ENCODE data around the gene CACNA2D4. TPM values are rescaled to one million over a fixed set of nuclear protein-coding genes. Genes with fewer than 3 reads are reported as not detected.

The CACNA2D4 gene
- total and polyA plus RNA-seq, 2 of the 13 experiments (the other 11 are each of a cell fraction or from before 2014, with no cell fraction given): 14.2 to 136 TPM

DNA sequence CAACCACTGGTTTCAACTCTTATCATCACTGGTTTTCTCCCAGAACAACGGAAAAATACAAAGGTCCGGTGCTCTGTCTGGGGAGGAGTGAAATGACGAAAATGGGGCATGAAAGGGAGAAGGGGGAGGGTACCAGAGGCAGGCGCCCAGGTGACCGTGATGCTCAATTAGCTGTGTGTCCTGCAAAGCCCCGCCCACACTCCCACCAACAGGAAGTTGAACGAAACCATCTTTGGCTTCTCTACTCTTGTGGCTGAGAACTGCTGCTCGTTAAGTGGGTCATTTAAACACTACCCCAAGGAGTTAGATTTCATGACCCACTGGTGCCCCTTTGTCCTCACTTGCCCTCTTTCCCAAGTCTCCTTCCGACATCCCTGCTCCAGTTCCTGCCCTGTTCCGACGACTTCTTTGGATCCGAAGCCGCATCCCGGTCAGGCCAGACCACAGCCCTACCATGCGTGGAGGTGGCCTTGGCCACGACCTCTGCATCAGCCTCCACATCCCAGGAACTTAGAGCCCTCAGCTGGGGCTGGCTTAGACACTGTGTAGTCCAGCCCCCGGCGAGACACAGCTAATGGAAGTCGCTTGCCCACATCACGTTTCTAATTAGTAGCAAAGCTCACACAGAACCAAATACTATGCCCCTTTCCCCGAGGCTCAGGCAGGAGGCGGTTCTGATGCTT is 109.5 kb downstream of the CACNA2D4 start:
- DNase-seq (ENCODE audit: low spot score): no peak
- intact Hi-C loops (cut with micrococcal nuclease; ENCODE audit: unreplicated experiment) (no loop called here), in situ Hi-C loops (cut with HindIII; ENCODE audit: extremely low pct_ligation_motif_present, low pct_unique_long_range_greater_than_20kb) (loop anchor here (10.0 kb wide), 1 partner anchor 226 kb away; no protein-coding TSS in a partner anchor)
- CTCF ChIA-PET (ENCODE audit: low intra/inter-chr PET ratio, low total read pairs): no interaction called here
- H3K4me2 ChIP-seq (ENCODE audit: low read depth, low read length): no peak overlapping the region
- peaks cover 4% of the 10 kb centered on the region for H3K79me2 ChIP-seq (ENCODE audit: insufficient read depth, low read length)
- no peak overlapping the region for H2AFZ ChIP-seq (ENCODE audit: low read length)
- no peaks in the 10 kb centered on the region for H3K9me3 ChIP-seq (ENCODE audit: low read length)
- no peak overlapping the region for H3K27ac ChIP-seq (ENCODE audit: extremely low read length, insufficient read depth, low read length)
- H3K27me3 ChIP-seq (ENCODE audit: control insufficient read depth in 1 of 2, insufficient read depth in 2 of 2, low read length in 2 of 2): no peaks in the 10 kb centered on the region
- POLR2A ChIA-PET: no interaction called here
- BruUV-seq (replicated peaks): no TSS peak
- FAIRE-seq: no peak
- no peaks in the 10 kb centered on the region for H4K20me1 ChIP-seq (ENCODE audit: insufficient read depth, low read length)
- ATAC-seq: no peak
- no peaks in the 10 kb centered on the region for H3K36me3 ChIP-seq (replicated peaks in 1 of 2; ENCODE audit: control insufficient read depth in 1 of 2, insufficient read depth in 2 of 2, low read length in 2 of 2)
- no peak overlapping the region for H3K9ac ChIP-seq (ENCODE audit: insufficient read depth, low read depth, low read length)
- no peak overlapping the region for H3K4me3 ChIP-seq (replicated peaks in 1 of 3; ENCODE audit: insufficient read depth in 1 of 3, low read depth in 2 of 3, low read length in 3 of 3)
- WGBS (ENCODE audit: low lambda C conversion rate): 96% methylated on average over 22 of the region's 22 CpGs
- peaks cover 91% of the 10 kb centered on the region for H3K4me1 ChIP-seq (ENCODE audit: insufficient read depth, low read length)
- peak; percentile 48 for TF ChIP-seq PTBP1 (IDR thresholded peaks at IDR 0.05; ENCODE audit: low read depth, low read length, poor library complexity, severe bottlenecking)
- TF ChIP-seq, protein P1, sequence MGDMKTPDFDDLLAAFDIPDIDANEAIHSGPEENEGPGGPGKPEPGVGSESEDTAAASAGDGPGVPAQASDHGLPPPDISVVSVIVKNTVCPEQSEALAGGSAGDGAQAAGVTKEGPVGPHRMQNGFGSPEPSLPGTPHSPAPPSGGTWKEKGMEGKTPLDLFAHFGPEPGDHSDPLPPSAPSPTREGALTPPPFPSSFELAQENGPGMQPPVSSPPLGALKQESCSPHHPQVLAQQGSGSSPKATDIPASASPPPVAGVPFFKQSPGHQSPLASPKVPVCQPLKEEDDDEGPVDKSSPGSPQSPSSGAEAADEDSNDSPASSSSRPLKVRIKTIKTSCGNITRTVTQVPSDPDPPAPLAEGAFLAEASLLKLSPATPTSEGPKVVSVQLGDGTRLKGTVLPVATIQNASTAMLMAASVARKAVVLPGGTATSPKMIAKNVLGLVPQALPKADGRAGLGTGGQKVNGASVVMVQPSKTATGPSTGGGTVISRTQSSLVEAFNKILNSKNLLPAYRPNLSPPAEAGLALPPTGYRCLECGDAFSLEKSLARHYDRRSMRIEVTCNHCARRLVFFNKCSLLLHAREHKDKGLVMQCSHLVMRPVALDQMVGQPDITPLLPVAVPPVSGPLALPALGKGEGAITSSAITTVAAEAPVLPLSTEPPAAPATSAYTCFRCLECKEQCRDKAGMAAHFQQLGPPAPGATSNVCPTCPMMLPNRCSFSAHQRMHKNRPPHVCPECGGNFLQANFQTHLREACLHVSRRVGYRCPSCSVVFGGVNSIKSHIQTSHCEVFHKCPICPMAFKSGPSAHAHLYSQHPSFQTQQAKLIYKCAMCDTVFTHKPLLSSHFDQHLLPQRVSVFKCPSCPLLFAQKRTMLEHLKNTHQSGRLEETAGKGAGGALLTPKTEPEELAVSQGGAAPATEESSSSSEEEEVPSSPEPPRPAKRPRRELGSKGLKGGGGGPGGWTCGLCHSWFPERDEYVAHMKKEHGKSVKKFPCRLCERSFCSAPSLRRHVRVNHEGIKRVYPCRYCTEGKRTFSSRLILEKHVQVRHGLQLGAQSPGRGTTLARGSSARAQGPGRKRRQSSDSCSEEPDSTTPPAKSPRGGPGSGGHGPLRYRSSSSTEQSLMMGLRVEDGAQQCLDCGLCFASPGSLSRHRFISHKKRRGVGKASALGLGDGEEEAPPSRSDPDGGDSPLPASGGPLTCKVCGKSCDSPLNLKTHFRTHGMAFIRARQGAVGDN (CRISPR knock-in tag; IDR thresholded peaks at IDR 0.05): 0 out of 2 replicates have a peak, but pooled peaks have one; percentile 10
- TF ChIP-seq, protein P2, sequence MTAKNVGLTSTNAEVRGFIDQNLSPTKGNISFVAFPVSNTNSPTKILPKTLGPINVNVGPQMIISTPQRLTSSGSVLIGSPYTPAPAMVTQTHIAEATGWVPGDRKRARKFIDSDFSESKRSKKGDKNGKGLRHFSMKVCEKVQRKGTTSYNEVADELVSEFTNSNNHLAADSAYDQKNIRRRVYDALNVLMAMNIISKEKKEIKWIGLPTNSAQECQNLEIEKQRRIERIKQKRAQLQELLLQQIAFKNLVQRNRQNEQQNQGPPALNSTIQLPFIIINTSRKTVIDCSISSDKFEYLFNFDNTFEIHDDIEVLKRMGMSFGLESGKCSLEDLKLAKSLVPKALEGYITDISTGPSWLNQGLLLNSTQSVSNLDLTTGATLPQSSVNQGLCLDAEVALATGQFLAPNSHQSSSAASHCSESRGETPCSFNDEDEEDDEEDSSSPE (CRISPR knock-in tag; IDR thresholded peaks at IDR 0.05): no peak
